Measurements from ENCODE around the gene NLRP3. TPM values are rescaled to one million over a fixed set of nuclear protein-coding genes. Genes with fewer than 3 reads are reported as not detected.
"Not testable (repeated sequence)": the region's sequence is repeated elsewhere in the genome, so short reads cannot be mapped to it uniquely, and the experiment has no call there.

NLRP3 gene
- total RNA-seq, 1 donor from 2014 or later = not detected

DNA sequence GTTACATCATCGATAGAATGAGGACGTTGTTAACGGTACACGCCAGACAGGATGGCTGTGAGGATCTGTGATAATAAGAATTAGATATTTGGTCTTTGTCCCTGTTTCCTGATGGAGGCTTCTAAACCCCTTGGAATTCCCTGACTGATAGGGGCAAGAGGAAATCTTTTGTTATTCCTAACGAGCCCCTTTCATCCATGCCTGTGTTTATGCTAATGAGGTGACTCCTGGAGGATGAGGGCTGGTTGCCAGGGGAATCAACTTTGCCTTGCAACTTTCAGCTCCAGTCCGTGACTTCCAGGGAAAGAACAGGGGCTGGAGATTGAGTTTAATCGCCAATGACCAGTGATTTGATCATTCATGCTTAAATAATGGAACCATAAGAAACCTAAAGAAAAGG, 39.3 kb upstream of the NLRP3 start:
- no peak overlapping the region for H3K27ac Mint-ChIP-seq
- DNase-seq (ENCODE audit: low spot score, unreplicated experiment) = no peak
- no peaks in the 10 kb centered on the region for H3K36me3 Mint-ChIP-seq (ENCODE audit: insufficient read depth)
- peaks cover 31% of the 10 kb centered on the region for H3K27me3 Mint-ChIP-seq
- H3K9me3 Mint-ChIP-seq (ENCODE audit: low read depth) = peaks cover 6% of the 10 kb centered on the region
- no peaks in the 10 kb centered on the region for H3K4me1 Mint-ChIP-seq (ENCODE audit: low read depth)
- TF ChIP-seq, protein P1, sequence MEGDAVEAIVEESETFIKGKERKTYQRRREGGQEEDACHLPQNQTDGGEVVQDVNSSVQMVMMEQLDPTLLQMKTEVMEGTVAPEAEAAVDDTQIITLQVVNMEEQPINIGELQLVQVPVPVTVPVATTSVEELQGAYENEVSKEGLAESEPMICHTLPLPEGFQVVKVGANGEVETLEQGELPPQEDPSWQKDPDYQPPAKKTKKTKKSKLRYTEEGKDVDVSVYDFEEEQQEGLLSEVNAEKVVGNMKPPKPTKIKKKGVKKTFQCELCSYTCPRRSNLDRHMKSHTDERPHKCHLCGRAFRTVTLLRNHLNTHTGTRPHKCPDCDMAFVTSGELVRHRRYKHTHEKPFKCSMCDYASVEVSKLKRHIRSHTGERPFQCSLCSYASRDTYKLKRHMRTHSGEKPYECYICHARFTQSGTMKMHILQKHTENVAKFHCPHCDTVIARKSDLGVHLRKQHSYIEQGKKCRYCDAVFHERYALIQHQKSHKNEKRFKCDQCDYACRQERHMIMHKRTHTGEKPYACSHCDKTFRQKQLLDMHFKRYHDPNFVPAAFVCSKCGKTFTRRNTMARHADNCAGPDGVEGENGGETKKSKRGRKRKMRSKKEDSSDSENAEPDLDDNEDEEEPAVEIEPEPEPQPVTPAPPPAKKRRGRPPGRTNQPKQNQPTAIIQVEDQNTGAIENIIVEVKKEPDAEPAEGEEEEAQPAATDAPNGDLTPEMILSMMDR (IDR thresholded peaks at IDR 0.05; ENCODE audit: unreplicated experiment) = no peak
- H3K4me3 Mint-ChIP-seq (ENCODE audit: low read depth) = no peak overlapping the region

DNA sequence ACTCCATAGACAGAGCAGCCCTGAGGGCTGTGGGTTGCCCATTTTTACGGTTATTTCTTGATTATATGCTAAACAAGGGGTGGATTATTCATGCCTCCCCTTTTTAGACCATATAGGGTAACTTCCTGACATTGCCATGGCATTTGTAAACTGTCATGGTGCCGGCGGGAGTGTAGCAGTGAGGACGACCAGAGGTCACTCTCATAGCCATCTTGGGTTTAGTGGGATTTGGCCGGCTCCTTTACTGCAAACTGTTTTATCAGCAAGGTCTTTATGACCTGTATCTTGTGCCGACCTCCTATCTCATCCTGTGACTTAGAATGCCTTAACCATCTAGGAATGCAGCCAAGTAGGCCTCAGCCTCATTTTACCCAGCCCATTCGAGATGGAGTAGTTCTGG, 38.3 kb upstream of the NLRP3 start:
- DNase-seq (ENCODE audit: low spot score, unreplicated experiment); H3K4me1 Mint-ChIP-seq (ENCODE audit: low read depth); H3K9me3 Mint-ChIP-seq (ENCODE audit: low read depth); H3K4me3 Mint-ChIP-seq (ENCODE audit: low read depth); H3K36me3 Mint-ChIP-seq (ENCODE audit: insufficient read depth); H3K27ac Mint-ChIP-seq: not testable (repeated sequence)
- peaks cover 31% of the 10 kb centered on the region for H3K27me3 Mint-ChIP-seq

DNA sequence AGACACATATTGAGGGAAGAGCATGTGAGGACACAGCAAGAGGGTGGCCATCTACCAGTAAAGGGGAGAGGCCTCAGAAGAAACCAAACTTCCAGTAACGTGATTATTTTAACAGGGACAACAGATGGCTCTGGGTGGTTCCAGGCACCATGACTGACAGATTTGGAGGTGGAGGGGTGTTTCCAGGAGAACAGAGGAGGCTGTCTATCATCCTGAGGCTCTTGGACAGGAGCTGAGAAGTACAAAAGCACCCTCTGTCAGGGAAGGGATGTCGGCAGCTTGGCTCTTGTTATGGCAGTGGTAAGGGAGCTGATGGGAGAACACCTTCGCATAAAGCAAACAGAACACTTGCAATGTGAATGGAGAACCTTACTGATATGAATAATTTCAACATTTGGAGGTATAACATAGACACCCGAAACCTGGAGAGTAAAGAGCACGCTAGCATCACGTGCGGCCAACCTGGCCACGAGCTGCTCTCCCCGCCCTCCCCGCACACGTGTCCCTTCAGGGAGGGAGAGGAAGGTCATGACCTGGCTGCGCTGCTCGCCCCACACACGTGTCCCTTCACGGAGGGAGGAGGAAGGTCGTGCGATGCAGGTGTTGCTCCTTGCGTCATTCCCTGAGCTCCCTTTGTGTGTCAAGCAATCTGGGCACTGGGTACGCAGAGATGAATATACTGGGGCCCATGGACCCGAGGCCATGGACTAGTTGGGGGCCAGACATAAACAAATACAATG, 37.5 kb upstream of the NLRP3 start:
- TF ChIP-seq, protein P1 (IDR thresholded peaks at IDR 0.05; ENCODE audit: unreplicated experiment) = no peak
- Mint-ChIP-seq H3K27ac (no peak overlapping the region), H3K27me3 (peaks cover 31% of the 10 kb centered on the region), H3K4me1 (ENCODE audit: low read depth) (no peaks in the 10 kb centered on the region), H3K36me3 (ENCODE audit: insufficient read depth) (no peaks in the 10 kb centered on the region), H3K9me3 (ENCODE audit: low read depth) (peaks cover 6% of the 10 kb centered on the region), H3K4me3 (ENCODE audit: low read depth) (no peak overlapping the region)
- DNase-seq (ENCODE audit: low spot score, unreplicated experiment) = no peak

DNA sequence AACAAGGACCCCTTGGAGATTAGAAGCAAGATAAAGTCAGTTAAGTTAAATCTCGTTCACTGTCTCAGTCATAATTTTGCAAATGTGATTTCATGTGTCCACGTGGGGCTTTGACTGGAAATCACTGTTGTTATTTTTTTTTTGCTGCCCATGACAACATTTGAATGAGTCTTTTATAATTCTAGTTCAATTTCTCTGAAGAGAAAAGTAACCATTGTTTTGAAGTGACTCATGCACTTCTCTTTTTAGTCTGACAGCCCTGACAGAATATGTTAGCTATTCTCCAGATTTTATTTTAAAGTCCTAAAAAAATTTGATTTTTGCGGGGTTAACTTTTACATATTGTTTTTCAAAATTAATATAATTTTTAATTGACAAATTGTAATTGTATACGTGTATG, 30.7 kb upstream of the NLRP3 start:
- H3K4me1 Mint-ChIP-seq (ENCODE audit: low read depth) = no peaks in the 10 kb centered on the region
- no peak overlapping the region for H3K4me3 Mint-ChIP-seq (ENCODE audit: low read depth)
- H3K9me3 Mint-ChIP-seq (ENCODE audit: low read depth) = peaks cover 9% of the 10 kb centered on the region
- H3K27me3 Mint-ChIP-seq = peaks cover 15% of the 10 kb centered on the region
- no peak overlapping the region for H3K27ac Mint-ChIP-seq
- TF ChIP-seq, protein P1 (IDR thresholded peaks at IDR 0.05; ENCODE audit: unreplicated experiment) = no peak
- no peak for DNase-seq (ENCODE audit: low spot score, unreplicated experiment)
- H3K36me3 Mint-ChIP-seq (ENCODE audit: insufficient read depth) = no peaks in the 10 kb centered on the region

DNA sequence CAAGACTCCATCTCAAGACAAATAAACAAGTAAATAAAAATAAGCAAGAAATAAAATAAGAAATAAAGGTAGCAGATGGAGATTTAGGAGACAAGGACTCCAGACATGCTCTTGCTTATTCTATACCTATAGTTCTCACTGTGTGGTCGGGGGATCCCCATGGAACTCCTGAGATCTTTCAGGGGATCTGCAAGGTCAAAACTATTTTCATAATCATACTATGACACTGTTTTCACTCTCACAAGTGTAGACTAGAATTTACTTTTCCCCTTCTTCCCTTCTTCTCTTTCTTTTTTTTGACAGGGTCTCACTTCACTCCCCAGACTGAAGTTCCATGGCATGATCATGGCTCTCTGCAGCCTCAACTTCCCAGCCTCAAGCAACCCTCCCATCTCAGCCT, 29.8 kb upstream of the NLRP3 start:
- H3K36me3 Mint-ChIP-seq (ENCODE audit: insufficient read depth) = no peaks in the 10 kb centered on the region
- peaks cover 15% of the 10 kb centered on the region for H3K27me3 Mint-ChIP-seq
- peaks cover 9% of the 10 kb centered on the region for H3K9me3 Mint-ChIP-seq (ENCODE audit: low read depth)
- no peak for DNase-seq (ENCODE audit: low spot score, unreplicated experiment)
- no peaks in the 10 kb centered on the region for H3K4me1 Mint-ChIP-seq (ENCODE audit: low read depth)
- no peak overlapping the region for H3K4me3 Mint-ChIP-seq (ENCODE audit: low read depth)
- no peak overlapping the region for H3K27ac Mint-ChIP-seq
- TF ChIP-seq, protein P1 (IDR thresholded peaks at IDR 0.05; ENCODE audit: unreplicated experiment) = no peak

DNA sequence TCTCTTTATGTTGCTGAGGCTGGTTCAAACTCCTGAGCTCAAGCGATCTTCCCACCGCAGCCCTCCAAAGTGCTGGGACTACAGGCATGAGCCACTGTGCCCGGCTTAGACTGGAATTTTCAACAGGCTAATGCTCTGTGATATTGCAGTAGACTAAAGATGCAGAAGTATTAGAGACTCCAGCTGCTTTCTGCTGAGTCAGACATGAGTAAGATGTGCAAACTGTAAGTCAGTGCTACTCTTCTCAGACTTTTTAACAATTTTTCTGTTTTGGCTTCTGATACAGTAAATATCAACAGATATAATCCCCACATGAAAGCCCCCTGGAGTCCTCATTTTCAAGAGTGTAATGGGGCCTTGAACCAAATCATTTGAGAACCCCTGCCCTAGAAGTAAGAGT, 29.3 kb upstream of the NLRP3 start:
- Mint-ChIP-seq H3K4me3 (ENCODE audit: low read depth) (no peak overlapping the region), H3K36me3 (ENCODE audit: insufficient read depth) (no peaks in the 10 kb centered on the region), H3K27ac (no peak overlapping the region), H3K9me3 (ENCODE audit: low read depth) (peaks cover 9% of the 10 kb centered on the region), H3K4me1 (ENCODE audit: low read depth) (no peaks in the 10 kb centered on the region), H3K27me3 (peaks cover 15% of the 10 kb centered on the region)
- TF ChIP-seq, protein P1 (IDR thresholded peaks at IDR 0.05; ENCODE audit: unreplicated experiment) = no peak
- no peak for DNase-seq (ENCODE audit: low spot score, unreplicated experiment)
